GM12878 (cell line): ENCODE results near the gene GLG1. TPM values are rescaled to one million over a fixed set of nuclear protein-coding genes. Genes with fewer than 3 reads are reported as not detected.

ENCODE experiments used
- ATF3 ChIP-seq: IDR thresholded peaks from 2 replicates; pipeline ENCODE4 v1.6.1; 2011; ENCODE audit warnings: low read depth, mild to moderate bottlenecking, low read length, moderate library complexity, borderline replicate concordance; ENCODE audit errors: extremely low read depth
- ATF7 ChIP-seq: fragments of 450-650 bp; IDR thresholded peaks from 2 replicates; pipeline ENCODE4 v1.6.1; 2016; ENCODE audit warnings: low read depth, mild to moderate bottlenecking
- EP300 ChIP-seq, 2 experiments: fragments of 150-350 bp in 1 of 2; IDR thresholded peaks; 2 replicates each; pipeline ENCODE4 v1.6.1; 2011 to 2012; ENCODE audit warnings: low read depth in 2 of 2, low read length in 2 of 2, borderline replicate concordance in 1 of 2, improper control_type of control experiment in 1 of 2, inconsistent platforms in 1 of 2; ENCODE audit not compliant: control insufficient read depth in 1 of 2
- ETV6 ChIP-seq, 2 experiments: fragments of 450-650 bp in 1 of 2; IDR thresholded peaks in 1 of 2; conservative IDR thresholded peaks in 1 of 2; 2 replicates each; pipeline ENCODE4 v1.6.1; 2014; ENCODE audit warnings: antibody characterized with exemption in 1 of 2, borderline replicate concordance in 1 of 2, low read depth in 1 of 2, mild to moderate bottlenecking in 1 of 2, moderate library complexity in 1 of 2
- HCFC1 ChIP-seq: fragments of 150-350 bp; IDR thresholded peaks from 2 replicates; pipeline ENCODE4 v1.6.1; 2014; ENCODE audit warnings: low read length
- IRF4 ChIP-seq: IDR thresholded peaks from 2 replicates; pipeline ENCODE4 v1.6.1; 2011; ENCODE audit warnings: low read depth, low read length
- KLF5 ChIP-seq: fragments of 450-650 bp; IDR thresholded peaks from 2 replicates; pipeline ENCODE4 v1.6.1; 2014; ENCODE audit warnings: mild to moderate bottlenecking; ENCODE audit not compliant: partially characterized antibody
- NFIC ChIP-seq: IDR thresholded peaks from 2 replicates; pipeline ENCODE4 v1.6.1; 2012; ENCODE audit warnings: low read depth, mild to moderate bottlenecking, inconsistent platforms, low read length, moderate library complexity
- NR2C1 ChIP-seq: fragments of 450-650 bp; IDR thresholded peaks from 2 replicates; pipeline ENCODE4 v1.6.1; 2017; ENCODE audit warnings: antibody characterized with exemption, mild to moderate bottlenecking, moderate library complexity
- PAX5 ChIP-seq: IDR thresholded peaks from 2 replicates; pipeline ENCODE4 v1.6.1; 2011; ENCODE audit warnings: low read depth, low read length, borderline replicate concordance
- RBBP5 ChIP-seq: fragments of 200-600 bp; sonication (generic); conservative IDR thresholded peaks from 2 replicates; pipeline ENCODE4 v1.6.1; 2016
- RELA ChIP-seq: fragments of 450-650 bp; IDR thresholded peaks from 2 replicates; pipeline ENCODE4 v1.8.0; 2014; ENCODE audit warnings: borderline replicate concordance; ENCODE audit not compliant: partially characterized antibody
- SIX5 ChIP-seq: IDR thresholded peaks from 2 replicates; pipeline ENCODE4 v1.6.1; 2011; ENCODE audit warnings: mild to moderate bottlenecking, low read depth, low read length, moderate library complexity; ENCODE audit not compliant: severe bottlenecking
- TARDBP ChIP-seq: IDR thresholded peaks from 2 replicates; pipeline ENCODE4 v1.6.1; 2016; ENCODE audit warnings: borderline replicate concordance
- YY1 ChIP-seq: IDR thresholded peaks from 2 replicates; pipeline ENCODE4 v1.6.1; 2011; ENCODE audit warnings: low read depth, mild to moderate bottlenecking, low read length
- ZBTB4 ChIP-seq: fragments of 450-650 bp; formaldehyde crosslinking; IDR thresholded peaks from 2 replicates; pipeline ENCODE4 v1.4.0; 2022; ENCODE audit warnings: mild to moderate bottlenecking, moderate library complexity
- ZNF592 ChIP-seq: fragments of 450-650 bp; IDR thresholded peaks from 2 replicates; pipeline ENCODE4 v1.6.1; 2017; ENCODE audit warnings: mild to moderate bottlenecking, moderate library complexity
- polyA plus RNA-seq, 11 experiments: library from polyadenylated mRNA; depleted of rRNA in 4 of 11; unstranded in 6 of 11; stranded (reverse) in 5 of 11; fragments of >200 nt; fragmentation: Nextera tagmentation in 4 of 11; fragmentation: Illumina TruSeq in 1 of 11; extraction: Ambion mirVana in 4 of 11; extraction: Trizol in 1 of 11; gene quantifications; 1 replicate in 1 of 11; 2 replicates in 10 of 11; pipeline versions ENCODE4 v1.2.1 to v1.2.3, GENCODE V29; 2011 to 2016; ENCODE audit warnings: inconsistent platforms in 2 of 11, missing spikeins in 2 of 11, low read depth in 1 of 11
- total RNA-seq, 4 experiments: library from RNA; depleted of rRNA in 3 of 4; stranded (reverse); fragments of >200 nt in 3 of 4; fragmentation: Illumina TruSeq in 1 of 4; extraction: Trizol in 1 of 4; gene quantifications; 2 replicates each; pipeline versions ENCODE4 v1.2.1 to v1.2.3, GENCODE V29; 2013 to 2021

Gene GLG1
- total and polyA plus RNA-seq, 10 of the 15 experiments (the other 5 are each of a cell fraction or from before 2014, with no cell fraction given): 7.6 to 49.4 (median 28.2) TPM

GRCh38 chr16:74607310-74607961, 522 bp upstream of the GLG1 start (continued):
- TF ChIP-seq TARDBP (peak; percentile 93; the same call in 1 of the 2 replicates), ZNF592 (peak; percentile 99), YY1 (peak; percentile 95), ATF3 (0 out of 2 replicates have a peak, but pooled peaks have one; percentile 17), ETV6 (conservative IDR thresholded peaks at IDR 0.05 in 1 of 2, IDR thresholded peaks at IDR 0.05 in 1 of 2; ENCODE audit: borderline replicate concordance in 1 of 2, low read depth in 1 of 2) (0 out of 4 replicates have a peak, but pooled peaks of 1 of the 2 experiments have one; percentile 14), IRF4 (no peak), NFIC (no peak), PAX5 (peak; percentile 78; the same call in 1 of the 2 replicates), HCFC1 (peak; percentile 75), EP300 (IDR thresholded peaks at IDR 0.05; ENCODE audit: borderline replicate concordance in 1 of 2, control insufficient read depth in 1 of 2, low read depth in 2 of 2, low read length in 2 of 2) (no peak), RELA (peak; percentile 19), SIX5 (peak; percentile 77), ZBTB4 (CRISPR knock-in tag) (no peak), NR2C1 (peak; percentile 91), KLF5 (peak; percentile 6), RBBP5 (0 out of 2 replicates have a peak, but pooled peaks have one; percentile 19), ATF7 (peak; percentile 65)
